Stimulated activated naive CD8-positive, alpha-beta T cell treated with anti-CD3 and anti-CD28 coated beads, Interleukin-15, Interleukin-2, amounts not matched to agents 100 ng/mL and 50 ng/mL, for 24 hours (primary cell): ENCODE data around the gene ZNF775.

Experiments used
- H3K27ac Mint-ChIP-seq: one replicate; pipeline ENCODE4 v1.8.0; 2021; ENCODE audit warnings: mild to moderate bottlenecking, mixed read lengths
- H3K27me3 Mint-ChIP-seq: one replicate; pipeline ENCODE4 v1.8.0; 2021; ENCODE audit warnings: mixed read lengths
- H3K36me3 Mint-ChIP-seq: one replicate; pipeline ENCODE4 v1.8.0; 2021; ENCODE audit warnings: low read depth, mixed read lengths
- H3K4me1 Mint-ChIP-seq: one replicate; pipeline ENCODE4 v1.8.0; 2021; ENCODE audit warnings: low read depth, mixed read lengths
- H3K4me3 Mint-ChIP-seq: one replicate; pipeline ENCODE4 v1.8.0; 2021; ENCODE audit warnings: mild to moderate bottlenecking, mixed read lengths
- H3K9me3 Mint-ChIP-seq: one replicate; pipeline ENCODE4 v1.8.0; 2021; ENCODE audit warnings: mixed read lengths

Gene ZNF775

DNA sequence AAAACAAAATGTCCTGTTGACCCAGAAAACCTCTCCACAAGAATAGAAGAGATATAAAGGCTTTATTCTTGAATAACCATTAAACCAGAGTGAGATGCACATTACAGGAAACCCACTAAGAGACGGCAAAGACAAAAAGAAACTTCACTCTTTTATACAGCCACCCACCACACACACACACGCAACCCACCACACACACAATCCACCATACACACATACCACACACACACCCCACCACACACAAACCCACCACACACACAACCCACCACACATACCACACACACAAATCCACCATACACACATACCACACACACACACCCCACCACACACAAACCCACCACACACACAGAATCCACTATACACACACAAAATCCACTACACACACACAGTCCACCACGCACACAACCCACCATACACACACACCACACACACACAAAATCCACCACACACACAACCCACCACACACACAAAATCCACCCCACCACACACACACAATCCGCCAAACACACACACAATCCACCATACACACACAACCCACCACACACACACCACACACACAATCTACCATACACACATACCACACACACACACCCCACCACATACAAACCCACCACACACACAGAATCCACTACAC lies 20.0 kb upstream of the ZNF775 start:
- H3K36me3 Mint-ChIP-seq, result no peaks in the 10 kb centered on the region
- no peaks in the 10 kb centered on the region for H3K27me3 Mint-ChIP-seq
- no peak overlapping the region for H3K4me3 Mint-ChIP-seq
- H3K27ac Mint-ChIP-seq, result no peak overlapping the region
- peaks cover 4% of the 10 kb centered on the region for H3K9me3 Mint-ChIP-seq
- peaks cover 49% of the 10 kb centered on the region for H3K4me1 Mint-ChIP-seq

GRCh38 chr7:150359622-150360362 lies 19.3 kb upstream of the ZNF775 start:
- H3K36me3 Mint-ChIP-seq, result no peaks in the 10 kb centered on the region
- no peak overlapping the region for H3K4me3 Mint-ChIP-seq
- H3K9me3 Mint-ChIP-seq, result peaks cover 4% of the 10 kb centered on the region
- no peaks in the 10 kb centered on the region for H3K27me3 Mint-ChIP-seq
- H3K27ac Mint-ChIP-seq, result peak overlapping the region; percentile 79
- H3K4me1 Mint-ChIP-seq, result peaks cover 53% of the 10 kb centered on the region

DNA sequence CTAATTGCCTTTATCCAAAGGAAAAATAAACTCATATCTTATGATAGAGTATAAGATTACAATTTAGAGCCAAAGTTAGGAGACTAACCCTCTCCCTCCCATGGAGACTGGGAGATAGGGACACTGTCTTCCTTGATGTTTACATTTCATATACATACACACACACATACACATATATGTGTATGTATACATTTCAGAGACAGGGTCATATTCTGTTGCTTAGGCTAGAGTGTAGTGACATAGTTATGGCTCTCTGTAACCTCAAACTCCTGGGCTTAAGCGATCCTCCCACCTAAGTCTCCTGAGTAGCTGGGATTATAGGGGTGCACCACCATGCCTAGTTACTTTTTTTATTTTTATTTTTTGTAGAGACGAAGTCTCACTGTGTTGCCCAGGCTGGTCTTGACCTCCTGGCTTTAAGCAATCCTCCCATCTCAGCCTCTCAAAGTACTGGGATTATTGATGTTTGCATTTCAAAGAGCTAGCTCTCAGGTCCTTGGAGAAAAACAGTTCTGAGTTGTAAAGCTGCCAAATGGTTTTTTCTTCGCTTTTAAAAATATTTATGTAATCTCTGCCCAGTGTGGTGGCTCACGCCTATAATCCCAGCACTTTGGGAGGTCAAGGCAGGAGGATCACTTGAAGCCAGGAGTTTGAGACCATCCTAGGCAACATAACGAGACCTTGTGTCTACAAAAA lies 18.6 kb upstream of the ZNF775 start:
- Mint-ChIP-seq H3K36me3 (no peaks in the 10 kb centered on the region), H3K4me3 (no peak overlapping the region), H3K27ac (peak overlapping the region; percentile 79), H3K4me1 (peaks cover 59% of the 10 kb centered on the region), H3K9me3 (peaks cover 4% of the 10 kb centered on the region), H3K27me3 (no peaks in the 10 kb centered on the region)

DNA sequence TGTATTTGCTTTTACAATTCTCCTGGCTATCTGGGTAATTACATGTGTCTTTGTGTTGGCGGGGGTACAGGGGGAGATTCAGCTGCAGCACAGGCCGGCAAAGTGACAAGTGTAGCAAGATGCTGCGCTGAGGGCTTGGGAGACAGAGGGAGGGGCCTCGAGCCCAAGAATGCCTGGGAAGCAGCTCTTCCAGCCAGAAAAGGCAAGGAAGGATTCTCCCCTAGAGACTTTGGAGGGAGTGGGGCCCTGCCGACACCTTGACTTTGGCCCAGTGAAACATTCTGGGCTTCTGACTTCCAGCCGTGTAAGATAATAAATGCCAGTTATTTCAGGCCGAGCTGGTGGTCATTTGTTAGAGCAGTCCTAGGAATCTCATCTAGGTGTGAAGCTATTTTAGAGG lies 17.7 kb upstream of the ZNF775 start:
- Mint-ChIP-seq H3K4me3 (no peak overlapping the region), H3K9me3 (peaks cover 4% of the 10 kb centered on the region), H3K36me3 (no peaks in the 10 kb centered on the region), H3K27me3 (no peaks in the 10 kb centered on the region), H3K4me1 (peaks cover 60% of the 10 kb centered on the region), H3K27ac (no peak overlapping the region)

- Mint-ChIP-seq H3K4me1 (peaks cover 60% of the 10 kb centered on the region), H3K27ac (no peak overlapping the region), H3K36me3 (no peaks in the 10 kb centered on the region), H3K9me3 (peaks cover 4% of the 10 kb centered on the region), H3K27me3 (no peaks in the 10 kb centered on the region), H3K4me3 (no peak overlapping the region)
Measured at GRCh38 chr7:150361807-150362621, 17.1 kb upstream of the ZNF775 start.

- Mint-ChIP-seq H3K4me3 (no peak overlapping the region), H3K36me3 (no peaks in the 10 kb centered on the region), H3K27me3 (no peaks in the 10 kb centered on the region), H3K27ac (no peak overlapping the region), H3K9me3 (peaks cover 4% of the 10 kb centered on the region), H3K4me1 (peaks cover 57% of the 10 kb centered on the region)
Measured at GRCh38 chr7:150363370-150363769, 15.8 kb upstream of the ZNF775 start.

DNA sequence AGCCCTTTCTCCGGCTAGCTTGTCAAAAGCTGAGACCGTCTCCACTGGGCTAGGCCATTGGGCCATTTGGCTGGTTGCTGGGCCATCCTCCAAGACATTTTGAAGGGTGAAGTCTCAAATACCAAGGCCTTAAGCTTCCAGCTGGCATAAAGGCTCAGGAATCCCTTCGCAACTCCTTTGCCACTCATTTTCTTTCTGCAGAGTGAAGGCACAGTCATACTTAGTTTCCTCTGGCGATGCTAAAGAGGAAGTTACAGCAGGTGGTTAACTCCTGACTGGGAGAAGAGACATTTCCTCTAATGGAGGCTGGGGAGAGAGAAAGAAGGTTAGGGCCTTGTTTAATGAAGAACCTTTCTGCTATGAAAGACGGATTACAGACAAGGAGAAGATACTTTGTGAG lies 15.3 kb upstream of the ZNF775 start:
- H3K4me3 Mint-ChIP-seq, result no peak overlapping the region
- H3K27ac Mint-ChIP-seq, result no peak overlapping the region
- H3K9me3 Mint-ChIP-seq, result peaks cover 4% of the 10 kb centered on the region
- H3K36me3 Mint-ChIP-seq, result no peaks in the 10 kb centered on the region
- no peaks in the 10 kb centered on the region for H3K27me3 Mint-ChIP-seq
- peaks cover 52% of the 10 kb centered on the region for H3K4me1 Mint-ChIP-seq

- Mint-ChIP-seq H3K36me3 (no peaks in the 10 kb centered on the region), H3K4me3 (no peak overlapping the region), H3K4me1 (peaks cover 52% of the 10 kb centered on the region), H3K27ac (no peak overlapping the region), H3K9me3 (peaks cover under 1% of the 10 kb centered on the region), H3K27me3 (no peaks in the 10 kb centered on the region)
Measured at GRCh38 chr7:150365194-150365593, 13.9 kb upstream of the ZNF775 start.

- Mint-ChIP-seq H3K4me1 (peaks cover 58% of the 10 kb centered on the region), H3K27me3 (no peaks in the 10 kb centered on the region), H3K36me3 (peaks cover 5% of the 10 kb centered on the region), H3K9me3 (no peaks in the 10 kb centered on the region), H3K4me3 (no peak overlapping the region), H3K27ac (peak overlapping the region; percentile 75)
Measured at GRCh38 chr7:150365673-150366398, 13.3 kb upstream of the ZNF775 start.

- no peaks in the 10 kb centered on the region for H3K27me3 Mint-ChIP-seq
- peaks cover 9% of the 10 kb centered on the region for H3K36me3 Mint-ChIP-seq
- H3K9me3 Mint-ChIP-seq, result no peaks in the 10 kb centered on the region
- H3K4me3 Mint-ChIP-seq, result peak overlapping the region; percentile 83
- peak overlapping the region; percentile 92 for H3K27ac Mint-ChIP-seq
- H3K4me1 Mint-ChIP-seq, result peaks cover 59% of the 10 kb centered on the region
Measured at GRCh38 chr7:150367677-150368095, 11.4 kb upstream of the ZNF775 start.

DNA sequence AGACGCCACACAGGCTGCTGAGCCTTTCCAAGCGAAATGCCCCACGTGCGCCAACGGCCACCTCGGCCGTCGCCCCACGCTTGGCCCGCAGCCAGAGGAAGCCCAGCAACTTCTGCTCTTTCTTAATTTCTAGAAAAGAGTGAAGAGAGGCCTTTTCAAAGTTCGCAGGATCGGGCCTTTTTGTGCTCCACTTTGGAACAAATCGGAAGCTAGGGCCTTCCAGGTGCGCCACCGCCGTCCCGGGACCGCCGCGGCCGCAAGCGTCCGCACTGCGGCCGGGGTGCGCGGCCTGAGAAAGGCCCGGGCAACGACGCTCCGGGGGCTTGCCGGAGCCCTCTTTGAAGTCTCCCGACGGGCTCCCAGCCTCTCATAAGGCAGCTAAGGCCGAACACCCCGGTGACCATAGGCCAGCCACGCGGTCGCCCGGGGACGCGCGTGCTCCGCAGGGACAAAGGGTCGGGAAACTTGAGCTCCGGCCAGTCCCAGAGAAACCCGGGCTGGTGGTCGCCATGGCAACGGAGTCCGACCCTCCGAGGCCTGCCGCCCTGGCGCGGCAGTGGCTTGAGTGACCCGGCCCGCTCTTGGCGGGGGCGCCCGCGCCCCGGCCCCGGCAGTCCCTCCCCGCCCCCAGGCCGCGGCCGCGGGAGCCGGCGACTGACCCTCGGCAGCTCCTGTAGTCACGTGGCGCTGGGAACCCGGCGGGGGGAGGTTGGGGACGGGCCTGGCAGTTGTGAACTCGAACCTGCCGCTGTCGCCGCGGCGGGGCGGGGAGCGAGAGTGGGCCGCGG lies 10.8 kb upstream of the ZNF775 start, which contains the start of gene REPIN1:
REPIN1 (plus strand) TSS at position 727 of the 788 bp plus-strand sequence. CDS start 890 bp downstream, outside the sequence.
- Mint-ChIP-seq H3K9me3 (no peaks in the 10 kb centered on the region), H3K4me3 (peak within 1 kb of the TSS; percentile 92), H3K27me3 (no peaks in the 10 kb centered on the region), H3K36me3 (peaks cover 13% of the 10 kb centered on the region), H3K4me1 (peaks cover 62% of the 10 kb centered on the region), H3K27ac (peak within 1 kb of the TSS; percentile 95)

GRCh38 chr7:150368884-150369747 lies 10.0 kb upstream of the ZNF775 start:
- Mint-ChIP-seq H3K36me3 (peaks cover 20% of the 10 kb centered on the region), H3K4me1 (peaks cover 61% of the 10 kb centered on the region), H3K27me3 (no peaks in the 10 kb centered on the region), H3K4me3 (peak overlapping the region; percentile 92), H3K27ac (peak overlapping the region; percentile 95), H3K9me3 (no peaks in the 10 kb centered on the region)
